ENCODE measurements around the gene ARHGEF4.

- TF ChIP-seq SMAD4 (CRISPR knock-in tag; IDR thresholded peaks at IDR 0.05) (no peak), NR2C2 (CRISPR knock-in tag; IDR thresholded peaks at IDR 0.05) (no peak), GABPB1 (CRISPR knock-in tag; IDR thresholded peaks at IDR 0.05) (no peak), NR1H2 (CRISPR knock-in tag; IDR thresholded peaks at IDR 0.05) (no peak), MYBL2 (CRISPR knock-in tag; IDR thresholded peaks at IDR 0.05) (no peak), RELA (CRISPR knock-in tag; IDR thresholded peaks at IDR 0.05; ENCODE audit: borderline replicate concordance) (no peak), USF2 (CRISPR knock-in tag; IDR thresholded peaks at IDR 0.05) (no peak), CREM (CRISPR knock-in tag; IDR thresholded peaks at IDR 0.05) (no peak)
- TF ChIP-seq, protein P1, sequence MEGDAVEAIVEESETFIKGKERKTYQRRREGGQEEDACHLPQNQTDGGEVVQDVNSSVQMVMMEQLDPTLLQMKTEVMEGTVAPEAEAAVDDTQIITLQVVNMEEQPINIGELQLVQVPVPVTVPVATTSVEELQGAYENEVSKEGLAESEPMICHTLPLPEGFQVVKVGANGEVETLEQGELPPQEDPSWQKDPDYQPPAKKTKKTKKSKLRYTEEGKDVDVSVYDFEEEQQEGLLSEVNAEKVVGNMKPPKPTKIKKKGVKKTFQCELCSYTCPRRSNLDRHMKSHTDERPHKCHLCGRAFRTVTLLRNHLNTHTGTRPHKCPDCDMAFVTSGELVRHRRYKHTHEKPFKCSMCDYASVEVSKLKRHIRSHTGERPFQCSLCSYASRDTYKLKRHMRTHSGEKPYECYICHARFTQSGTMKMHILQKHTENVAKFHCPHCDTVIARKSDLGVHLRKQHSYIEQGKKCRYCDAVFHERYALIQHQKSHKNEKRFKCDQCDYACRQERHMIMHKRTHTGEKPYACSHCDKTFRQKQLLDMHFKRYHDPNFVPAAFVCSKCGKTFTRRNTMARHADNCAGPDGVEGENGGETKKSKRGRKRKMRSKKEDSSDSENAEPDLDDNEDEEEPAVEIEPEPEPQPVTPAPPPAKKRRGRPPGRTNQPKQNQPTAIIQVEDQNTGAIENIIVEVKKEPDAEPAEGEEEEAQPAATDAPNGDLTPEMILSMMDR (IDR thresholded peaks at IDR 0.05), result no peak
- TF ChIP-seq, protein P2, sequence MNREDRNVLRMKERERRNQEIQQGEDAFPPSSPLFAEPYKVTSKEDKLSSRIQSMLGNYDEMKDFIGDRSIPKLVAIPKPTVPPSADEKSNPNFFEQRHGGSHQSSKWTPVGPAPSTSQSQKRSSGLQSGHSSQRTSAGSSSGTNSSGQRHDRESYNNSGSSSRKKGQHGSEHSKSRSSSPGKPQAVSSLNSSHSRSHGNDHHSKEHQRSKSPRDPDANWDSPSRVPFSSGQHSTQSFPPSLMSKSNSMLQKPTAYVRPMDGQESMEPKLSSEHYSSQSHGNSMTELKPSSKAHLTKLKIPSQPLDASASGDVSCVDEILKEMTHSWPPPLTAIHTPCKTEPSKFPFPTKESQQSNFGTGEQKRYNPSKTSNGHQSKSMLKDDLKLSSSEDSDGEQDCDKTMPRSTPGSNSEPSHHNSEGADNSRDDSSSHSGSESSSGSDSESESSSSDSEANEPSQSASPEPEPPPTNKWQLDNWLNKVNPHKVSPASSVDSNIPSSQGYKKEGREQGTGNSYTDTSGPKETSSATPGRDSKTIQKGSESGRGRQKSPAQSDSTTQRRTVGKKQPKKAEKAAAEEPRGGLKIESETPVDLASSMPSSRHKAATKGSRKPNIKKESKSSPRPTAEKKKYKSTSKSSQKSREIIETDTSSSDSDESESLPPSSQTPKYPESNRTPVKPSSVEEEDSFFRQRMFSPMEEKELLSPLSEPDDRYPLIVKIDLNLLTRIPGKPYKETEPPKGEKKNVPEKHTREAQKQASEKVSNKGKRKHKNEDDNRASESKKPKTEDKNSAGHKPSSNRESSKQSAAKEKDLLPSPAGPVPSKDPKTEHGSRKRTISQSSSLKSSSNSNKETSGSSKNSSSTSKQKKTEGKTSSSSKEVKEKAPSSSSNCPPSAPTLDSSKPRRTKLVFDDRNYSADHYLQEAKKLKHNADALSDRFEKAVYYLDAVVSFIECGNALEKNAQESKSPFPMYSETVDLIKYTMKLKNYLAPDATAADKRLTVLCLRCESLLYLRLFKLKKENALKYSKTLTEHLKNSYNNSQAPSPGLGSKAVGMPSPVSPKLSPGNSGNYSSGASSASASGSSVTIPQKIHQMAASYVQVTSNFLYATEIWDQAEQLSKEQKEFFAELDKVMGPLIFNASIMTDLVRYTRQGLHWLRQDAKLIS (CRISPR knock-in tag; IDR thresholded peaks at IDR 0.05; ENCODE audit: borderline replicate concordance), result no peak
- TF ChIP-seq, protein P3, sequence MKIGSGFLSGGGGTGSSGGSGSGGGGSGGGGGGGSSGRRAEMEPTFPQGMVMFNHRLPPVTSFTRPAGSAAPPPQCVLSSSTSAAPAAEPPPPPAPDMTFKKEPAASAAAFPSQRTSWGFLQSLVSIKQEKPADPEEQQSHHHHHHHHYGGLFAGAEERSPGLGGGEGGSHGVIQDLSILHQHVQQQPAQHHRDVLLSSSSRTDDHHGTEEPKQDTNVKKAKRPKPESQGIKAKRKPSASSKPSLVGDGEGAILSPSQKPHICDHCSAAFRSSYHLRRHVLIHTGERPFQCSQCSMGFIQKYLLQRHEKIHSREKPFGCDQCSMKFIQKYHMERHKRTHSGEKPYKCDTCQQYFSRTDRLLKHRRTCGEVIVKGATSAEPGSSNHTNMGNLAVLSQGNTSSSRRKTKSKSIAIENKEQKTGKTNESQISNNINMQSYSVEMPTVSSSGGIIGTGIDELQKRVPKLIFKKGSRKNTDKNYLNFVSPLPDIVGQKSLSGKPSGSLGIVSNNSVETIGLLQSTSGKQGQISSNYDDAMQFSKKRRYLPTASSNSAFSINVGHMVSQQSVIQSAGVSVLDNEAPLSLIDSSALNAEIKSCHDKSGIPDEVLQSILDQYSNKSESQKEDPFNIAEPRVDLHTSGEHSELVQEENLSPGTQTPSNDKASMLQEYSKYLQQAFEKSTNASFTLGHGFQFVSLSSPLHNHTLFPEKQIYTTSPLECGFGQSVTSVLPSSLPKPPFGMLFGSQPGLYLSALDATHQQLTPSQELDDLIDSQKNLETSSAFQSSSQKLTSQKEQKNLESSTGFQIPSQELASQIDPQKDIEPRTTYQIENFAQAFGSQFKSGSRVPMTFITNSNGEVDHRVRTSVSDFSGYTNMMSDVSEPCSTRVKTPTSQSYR (CRISPR knock-in tag; IDR thresholded peaks at IDR 0.05), result no peak
- TF ChIP-seq, protein P4, sequence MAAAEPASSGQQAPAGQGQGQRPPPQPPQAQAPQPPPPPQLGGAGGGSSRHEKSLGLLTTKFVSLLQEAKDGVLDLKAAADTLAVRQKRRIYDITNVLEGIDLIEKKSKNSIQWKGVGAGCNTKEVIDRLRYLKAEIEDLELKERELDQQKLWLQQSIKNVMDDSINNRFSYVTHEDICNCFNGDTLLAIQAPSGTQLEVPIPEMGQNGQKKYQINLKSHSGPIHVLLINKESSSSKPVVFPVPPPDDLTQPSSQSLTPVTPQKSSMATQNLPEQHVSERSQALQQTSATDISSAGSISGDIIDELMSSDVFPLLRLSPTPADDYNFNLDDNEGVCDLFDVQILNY (CRISPR knock-in tag; IDR thresholded peaks at IDR 0.05), result no peak
These were observed 12.1 kb upstream of the ARHGEF4 start for GRCh38 chr2:130824492-130825061.
